SW480 (cell line): Measurements from ENCODE around the gene ENTPD8.
"Not testable (repeated sequence)": the region's sequence is repeated elsewhere in the genome, so short reads cannot be mapped to it uniquely, and the experiment has no call there.

ENCODE experiments used
- DNase-seq: peaks from one replicate; pipeline ENCODE4 v3.0.0-alpha.2; 2016; ENCODE audit warnings: low spot score

ENTPD8 gene

DNA sequence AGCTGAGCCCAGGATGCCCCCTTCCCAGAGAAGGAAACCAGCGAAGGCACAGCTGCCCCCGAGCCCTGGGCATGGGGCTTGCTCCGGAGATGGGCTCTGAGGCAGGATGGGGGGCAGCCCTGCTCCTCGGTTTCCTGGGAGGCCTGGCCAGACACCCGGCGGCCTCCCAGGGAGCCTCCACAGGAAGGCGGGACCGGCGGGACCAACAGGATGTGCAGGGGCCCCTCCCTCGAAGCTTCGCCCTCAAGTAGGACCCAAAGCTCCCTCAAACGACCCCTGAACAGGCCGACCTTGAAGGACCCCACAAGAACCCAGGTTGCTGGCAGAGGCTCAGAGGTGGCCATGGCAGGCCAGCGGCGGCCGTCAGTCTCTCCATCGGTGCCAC is 29.9 kb downstream of the ENTPD8 start:
- no peak for DNase-seq

DNA sequence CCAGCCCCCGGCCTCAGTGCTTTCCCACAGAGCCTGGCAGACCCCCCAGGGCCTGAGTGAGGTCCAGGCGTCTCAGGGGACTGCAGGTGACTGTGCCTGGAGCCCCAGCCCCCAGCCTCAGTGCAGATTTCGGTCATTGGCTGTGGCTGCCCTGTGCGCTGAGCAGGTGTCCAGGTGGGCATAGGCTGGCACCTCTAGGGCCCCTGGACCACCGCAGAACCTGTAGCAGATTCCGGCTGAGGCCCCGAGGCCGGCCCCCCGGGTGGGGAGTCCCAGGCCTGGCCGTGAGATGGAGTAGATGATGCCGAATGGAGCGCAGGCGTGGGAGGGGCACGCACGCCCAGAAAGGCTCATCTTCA is 30.3 kb downstream of the ENTPD8 start:
- no peak for DNase-seq

DNA sequence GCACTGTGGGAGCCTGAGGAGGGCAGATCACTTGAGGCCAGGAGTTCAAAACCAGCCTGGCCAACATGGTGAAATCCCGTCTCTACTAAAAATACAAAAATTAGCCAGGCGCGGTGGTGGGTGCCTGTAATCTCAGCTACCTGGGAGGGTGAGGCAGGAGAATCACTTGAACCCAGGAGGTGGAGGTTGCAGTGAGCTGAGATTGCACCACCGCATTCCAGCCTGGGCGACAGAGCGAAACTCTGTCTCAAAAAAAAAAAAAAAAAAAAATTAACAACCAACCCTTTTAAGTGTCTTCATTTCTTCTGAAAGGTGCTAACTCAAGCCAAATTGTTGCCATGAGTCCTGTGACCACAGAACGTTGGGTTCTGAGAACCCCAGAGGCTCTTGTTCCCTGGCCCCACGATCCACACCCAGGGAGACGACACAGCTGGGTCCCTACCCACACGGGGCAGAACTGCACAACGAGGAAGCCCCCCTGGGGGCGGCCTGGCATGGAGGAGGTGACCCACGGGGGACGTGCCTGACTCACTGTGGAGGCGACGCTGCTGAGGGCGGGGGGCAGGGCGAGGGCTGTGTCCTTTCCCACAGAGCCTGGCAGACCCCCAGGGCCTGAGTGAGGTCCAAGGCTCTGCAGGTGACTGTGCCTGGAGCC is 30.8 kb downstream of the ENTPD8 start:
- DNase-seq = not testable (repeated sequence)

DNA sequence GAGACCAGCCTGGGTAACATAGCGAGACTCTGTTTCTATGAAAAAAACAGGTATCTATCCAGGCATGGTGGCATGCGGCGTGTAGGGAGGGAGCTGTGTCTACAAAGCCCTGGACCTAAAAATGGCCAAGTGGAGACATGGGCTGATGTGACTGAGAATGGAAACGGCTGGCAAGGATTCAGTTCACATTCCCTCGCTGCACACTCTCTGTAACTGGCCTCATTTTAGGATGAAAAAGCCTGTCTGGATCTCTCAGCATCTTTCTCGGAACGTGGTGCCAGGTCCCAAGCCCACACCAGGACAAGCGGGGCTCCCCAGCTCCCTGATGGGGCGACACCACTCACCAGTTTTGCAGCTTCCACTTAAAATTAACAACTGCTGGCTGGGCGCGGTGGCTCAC is 31.6 kb downstream of the ENTPD8 start:
- DNase-seq = no peak

DNA sequence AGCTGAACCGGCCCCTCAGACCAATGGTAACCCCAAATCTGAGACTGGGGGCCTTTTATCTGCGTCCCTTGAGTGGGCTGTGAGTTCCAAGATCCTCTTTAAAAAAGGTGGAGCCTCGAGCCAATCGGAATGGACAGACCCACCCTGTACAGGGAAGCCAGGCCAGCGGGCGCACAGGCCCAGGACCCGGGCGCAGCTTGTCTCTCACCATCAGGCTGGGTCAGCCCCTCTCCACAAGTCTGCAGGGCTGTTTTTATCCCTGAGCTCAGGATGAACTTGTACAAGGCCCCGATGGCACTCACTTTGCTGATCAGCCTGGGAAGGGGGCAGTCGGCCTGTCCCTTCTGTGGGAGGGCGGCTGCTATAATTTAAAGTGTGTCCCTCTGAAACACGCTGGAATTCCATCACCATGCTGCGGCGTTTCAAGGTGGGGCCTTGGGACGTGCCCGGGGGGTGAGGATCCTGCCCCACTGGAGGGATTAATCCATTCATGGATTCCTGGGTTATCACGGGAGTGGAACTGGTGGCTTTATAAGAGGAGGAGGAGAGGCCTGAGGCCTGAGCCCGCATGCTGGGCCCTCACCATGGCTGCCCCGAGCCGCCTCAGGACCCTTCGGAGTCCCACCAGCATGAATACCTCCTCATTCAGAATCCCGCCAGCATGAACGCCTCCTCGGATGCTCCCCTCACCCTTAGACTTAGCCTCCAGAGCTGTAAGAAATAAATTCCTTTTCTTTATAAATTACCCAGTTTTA is 32.3 kb downstream of the ENTPD8 start:
- DNase-seq = no peak

DNA sequence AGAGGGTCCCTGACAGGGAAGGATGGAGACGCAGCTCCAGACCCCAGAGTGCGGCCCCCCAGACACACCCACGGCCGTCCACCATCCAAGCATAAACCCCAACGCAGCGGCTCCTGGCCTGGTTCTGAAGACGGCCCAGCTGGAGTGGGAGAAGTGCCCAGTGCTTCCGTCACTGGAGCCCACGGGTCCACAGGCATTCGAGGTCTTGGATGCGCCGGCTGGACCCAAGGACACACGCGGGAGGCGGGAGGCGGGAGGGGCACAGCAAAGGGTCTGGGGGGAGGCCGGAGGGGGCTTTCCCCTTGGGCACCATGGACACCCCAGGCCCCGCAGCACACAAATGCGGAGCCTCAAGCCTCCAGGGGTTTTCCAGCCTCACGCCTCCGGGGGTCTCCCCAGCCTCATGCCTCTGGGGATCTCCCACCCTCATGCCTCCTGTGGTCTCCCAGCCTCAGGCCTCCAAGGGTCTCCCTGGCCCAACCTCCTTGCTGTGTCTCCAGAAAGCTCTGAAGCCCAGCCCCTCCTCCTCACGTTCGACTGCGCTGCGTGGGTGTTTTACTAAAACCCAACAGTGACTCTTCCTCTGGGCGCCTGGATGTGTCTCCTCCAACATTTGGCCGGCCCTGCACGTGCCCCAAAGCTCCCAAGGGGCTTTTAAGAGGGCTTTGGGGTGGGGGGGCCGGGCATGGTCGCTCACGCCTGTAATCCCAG is 33.4 kb downstream of the ENTPD8 start:
- no peak for DNase-seq

DNA sequence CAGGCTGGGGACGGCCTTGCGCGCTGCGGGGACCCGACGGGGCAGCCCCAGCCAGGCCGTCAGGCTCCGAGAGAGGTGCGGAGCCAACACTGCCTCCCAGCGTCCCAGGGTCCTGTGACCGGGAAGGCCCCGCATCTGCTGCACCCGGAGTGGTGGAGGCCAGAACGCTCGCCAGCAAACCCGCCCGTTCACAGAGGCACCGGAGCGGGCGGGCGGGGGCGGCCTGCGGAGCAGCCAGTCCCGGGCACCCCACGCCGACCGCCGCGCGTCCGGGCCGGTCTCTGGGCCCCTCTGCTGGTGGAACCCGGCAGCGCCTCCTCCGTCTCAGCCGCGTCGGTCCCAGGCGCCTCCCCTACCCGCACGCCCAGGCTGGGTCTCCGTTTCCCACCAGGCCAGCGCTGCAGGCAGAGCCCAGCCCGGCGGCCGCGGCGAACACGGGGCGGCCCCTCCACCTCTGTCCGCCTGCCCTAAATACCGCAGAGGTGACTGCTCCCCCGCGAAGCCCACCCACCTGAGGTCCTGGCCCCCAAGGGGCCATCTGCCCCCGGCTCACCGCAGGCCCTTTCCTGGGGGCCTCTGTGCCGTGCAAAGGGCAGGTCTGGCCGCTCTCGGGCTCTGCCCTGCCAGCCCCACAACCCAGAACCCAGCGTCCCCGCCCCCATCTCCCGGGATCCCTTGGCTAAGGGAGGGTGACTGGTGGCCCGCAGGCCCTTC is 34.1 kb downstream of the ENTPD8 start:
- DNase-seq = peak; percentile 35

DNA sequence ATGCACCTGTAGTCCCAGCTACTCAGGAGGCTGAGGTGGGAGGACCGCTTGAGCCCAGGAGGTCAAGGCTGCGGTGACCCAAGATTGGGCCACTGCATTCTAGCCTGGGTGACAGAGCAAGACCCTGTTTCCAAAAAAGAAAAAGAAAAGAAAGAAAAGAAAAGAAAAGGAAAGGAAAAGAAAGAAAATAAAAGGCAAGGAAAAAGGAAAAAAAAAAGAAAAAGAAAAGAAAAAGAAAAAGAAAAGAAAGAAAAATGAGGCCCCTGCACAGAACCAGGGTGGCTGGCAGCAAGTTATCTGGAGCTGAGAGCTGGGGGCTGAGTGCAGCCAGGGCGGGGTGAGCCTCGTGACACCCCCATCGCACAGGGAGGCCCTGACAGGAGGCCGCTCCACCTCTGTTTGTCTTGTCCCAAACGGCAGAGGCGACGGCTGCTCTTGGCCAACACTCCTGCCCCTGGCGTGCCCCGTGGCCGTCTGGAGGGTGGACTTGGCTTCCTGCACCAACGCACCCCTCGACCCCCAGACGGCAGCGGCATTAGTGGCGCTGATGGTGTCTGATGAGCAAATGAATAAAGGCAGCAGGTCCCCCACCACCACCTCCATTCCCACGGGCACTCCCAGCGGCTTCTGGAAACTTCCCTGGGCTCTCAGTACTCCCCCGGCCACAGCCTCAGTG is 34.9 kb downstream of the ENTPD8 start:
- DNase-seq = no peak

DNA sequence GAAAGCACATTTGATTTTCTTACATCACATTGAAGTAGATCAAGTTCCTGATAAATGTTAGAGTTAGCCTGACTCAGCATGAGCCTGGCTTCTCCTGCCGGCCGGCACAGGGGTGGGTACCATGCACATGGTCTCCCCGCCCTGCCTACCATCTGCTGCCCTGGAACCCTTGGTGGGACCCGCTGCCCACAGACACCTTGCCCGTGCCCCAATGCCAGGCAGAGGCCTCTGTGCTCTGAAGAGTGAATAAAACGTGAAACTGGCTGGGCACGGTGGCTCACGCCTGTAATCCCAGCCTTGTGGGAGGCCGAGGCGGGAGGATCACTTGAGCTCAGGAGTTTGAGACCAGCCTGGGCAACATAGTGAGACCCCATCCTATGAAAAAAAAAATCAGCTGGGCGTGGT is 35.5 kb downstream of the ENTPD8 start:
- DNase-seq = no peak

DNA sequence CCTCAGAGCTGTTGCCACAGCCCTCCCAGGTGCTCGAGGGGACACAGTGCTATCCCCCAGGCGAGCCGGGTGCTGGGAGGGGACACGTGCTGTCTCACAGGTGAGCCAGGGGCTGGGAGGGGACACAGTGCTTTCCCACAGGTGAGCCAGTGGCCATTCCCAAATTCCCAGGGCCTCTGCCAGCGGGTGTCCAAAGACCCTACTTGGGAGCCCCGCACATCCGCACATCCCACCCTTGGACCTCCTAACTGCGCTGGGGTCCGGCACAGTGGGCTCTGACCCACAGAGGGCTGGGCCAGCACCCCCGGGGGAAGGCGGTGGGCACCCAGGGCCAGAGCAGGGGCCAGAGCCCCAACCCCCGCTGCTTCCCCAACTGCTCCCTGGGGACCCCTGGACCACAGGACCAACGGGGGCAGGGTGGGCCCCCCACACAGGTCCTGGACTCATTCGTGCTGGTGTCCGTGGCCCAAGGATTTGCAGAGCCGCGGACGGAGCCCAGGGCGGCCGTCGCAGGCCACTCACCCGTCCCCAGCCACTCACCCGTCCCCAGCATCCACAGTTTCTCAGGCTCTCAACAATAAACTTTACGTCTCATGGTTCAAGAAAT is 36.1 kb downstream of the ENTPD8 start:
- no peak for DNase-seq

DNA sequence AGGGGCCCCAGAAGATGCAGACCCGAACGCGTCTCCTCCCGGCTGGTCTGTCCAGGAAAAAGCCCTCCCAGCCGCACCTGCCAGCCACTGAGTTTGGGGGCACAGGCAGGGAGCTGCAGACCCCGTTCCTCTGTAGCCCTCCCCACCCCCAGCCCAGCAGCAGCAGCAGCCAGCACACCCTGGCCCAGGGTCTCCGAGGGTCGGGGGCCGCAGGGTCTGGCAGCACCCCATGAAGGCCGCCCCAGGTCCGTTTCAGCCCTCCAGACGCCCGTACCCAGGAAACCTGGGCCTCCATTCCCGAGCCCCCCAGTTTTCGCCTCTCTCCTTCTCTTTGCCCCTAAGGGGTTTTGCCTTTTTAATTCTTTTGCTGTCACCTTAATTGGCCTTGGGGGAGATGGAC is 37.9 kb downstream of the ENTPD8 start:
- no peak for DNase-seq

DNA sequence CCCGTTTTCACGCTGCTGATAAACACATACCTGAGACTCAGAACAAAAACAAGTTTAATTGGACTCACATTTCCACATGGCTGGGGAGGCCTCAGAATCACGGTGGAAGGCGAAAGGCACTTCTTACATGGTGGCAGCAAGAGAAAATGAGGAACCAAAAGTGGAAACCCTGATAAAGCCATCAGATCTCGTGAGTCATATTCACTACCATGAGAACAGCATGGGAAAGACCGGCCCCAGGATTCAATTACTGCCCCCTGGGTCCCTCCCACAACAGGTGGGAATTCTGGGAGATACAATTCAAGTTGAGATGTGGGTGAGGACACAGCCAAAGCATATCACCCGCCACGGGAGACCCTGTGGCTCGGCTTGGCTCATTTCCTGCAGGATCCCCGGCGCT is 38.4 kb downstream of the ENTPD8 start:
- no peak for DNase-seq

DNA sequence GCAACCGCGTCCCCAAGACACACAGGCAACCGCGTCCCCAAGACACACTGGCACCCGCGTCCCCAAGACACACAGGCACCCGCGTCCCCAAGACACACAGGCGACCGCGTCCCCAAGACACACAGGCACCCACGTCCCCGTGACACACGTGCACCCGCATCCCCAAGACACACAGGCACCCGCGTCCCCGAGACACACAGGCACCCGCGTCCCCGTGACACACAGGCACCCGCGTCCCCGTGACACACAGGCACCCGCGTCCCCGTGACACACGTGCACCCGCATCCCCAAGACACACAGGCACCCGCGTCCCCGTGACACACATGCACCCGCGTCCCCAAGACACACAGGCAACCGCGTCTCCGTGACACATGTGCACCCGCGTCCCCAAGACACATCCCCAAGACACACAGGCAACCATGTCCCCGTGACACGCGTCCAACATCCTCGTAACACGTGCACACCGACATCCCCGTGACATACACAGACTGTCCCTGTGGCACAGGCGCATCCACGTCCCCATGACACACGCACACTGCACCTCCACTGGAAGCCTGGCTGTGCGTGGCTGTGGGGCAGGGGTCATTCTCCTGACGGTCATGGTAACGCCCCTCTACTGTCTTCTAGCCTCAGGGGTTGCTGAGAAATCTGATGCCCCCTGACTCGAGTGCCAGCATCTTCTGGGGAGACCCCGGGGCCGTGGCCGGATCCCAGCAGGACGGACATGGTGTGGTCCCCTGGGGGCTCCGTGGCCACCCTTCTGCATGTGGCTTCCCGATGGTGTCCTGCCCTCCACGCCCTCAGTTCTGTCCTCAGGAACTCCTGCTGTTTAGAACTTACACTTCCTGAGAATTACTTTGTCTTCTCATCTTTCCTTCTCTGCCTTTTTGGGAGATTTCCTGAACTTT is 42.3 kb downstream of the ENTPD8 start:
- no peak for DNase-seq

DNA sequence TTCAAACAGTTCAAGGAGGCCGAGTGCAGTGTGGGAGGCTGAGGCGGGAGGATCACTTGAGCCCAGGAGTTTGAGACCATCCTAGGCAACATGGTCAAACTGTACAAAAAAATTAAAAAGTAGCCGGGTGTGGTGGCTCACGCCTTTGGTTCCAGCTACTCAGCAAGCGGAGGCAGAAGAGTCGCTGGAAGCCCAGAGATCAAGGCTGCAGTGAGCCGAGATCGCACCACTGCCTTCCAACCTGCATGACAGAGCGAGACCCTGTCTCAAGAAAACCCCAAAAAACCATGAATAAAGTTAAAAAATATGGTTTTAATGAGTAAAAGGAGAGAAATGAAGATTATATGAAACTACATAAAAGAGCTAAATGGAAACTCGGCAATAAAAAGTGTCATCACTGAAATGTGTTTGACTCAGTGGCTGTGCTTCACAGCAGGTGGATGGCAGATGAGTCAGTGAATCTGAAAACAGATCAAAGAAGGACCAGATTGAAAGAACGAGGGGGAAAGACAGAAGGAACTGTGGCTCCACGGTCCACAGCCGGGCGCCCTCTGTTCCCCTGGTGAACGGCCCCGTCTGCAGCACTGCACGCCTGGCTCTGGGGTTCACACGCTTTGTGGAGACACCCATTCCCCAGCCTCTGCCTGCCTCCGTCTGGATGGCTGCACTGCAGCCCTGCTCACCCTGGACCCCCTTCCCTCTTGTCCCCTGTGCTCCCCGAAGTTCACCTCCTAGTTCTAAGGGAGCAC is 43.3 kb downstream of the ENTPD8 start:
- DNase-seq = no peak

DNA sequence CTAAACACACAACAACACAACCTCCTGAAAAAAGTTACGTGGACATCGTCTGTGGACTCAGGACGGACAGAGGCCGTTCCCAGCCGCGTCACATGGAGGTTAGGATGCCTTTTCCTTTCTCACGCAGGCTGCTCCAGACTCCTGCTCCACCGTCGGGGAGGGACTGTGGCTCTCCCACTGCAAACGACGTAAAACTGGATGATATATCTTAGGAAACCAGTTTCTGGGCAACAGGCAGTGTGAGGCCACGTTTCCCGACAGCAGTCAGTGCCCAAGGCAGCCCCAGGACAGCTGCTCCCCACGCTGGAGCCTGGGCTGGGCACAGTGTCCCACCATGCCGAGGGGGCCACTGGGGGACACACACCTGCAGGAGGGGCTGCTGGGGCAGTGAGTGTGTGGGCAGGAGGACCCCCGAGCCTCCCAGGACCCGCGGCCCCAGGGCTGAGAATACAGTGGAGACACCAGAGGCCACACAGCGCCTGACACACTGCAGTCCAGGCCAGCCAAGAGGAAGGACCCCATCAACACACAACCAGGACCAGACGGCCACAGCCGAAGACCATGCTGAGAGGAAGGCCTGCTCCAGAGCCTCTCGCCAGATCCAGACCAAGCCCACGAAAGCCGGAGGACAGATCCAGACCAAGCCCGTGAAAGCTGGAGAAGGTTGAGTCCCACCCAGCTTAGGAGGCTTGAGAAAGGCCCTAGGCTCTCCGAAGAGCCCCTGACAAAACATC is 44.4 kb downstream of the ENTPD8 start:
- no peak for DNase-seq

DNA sequence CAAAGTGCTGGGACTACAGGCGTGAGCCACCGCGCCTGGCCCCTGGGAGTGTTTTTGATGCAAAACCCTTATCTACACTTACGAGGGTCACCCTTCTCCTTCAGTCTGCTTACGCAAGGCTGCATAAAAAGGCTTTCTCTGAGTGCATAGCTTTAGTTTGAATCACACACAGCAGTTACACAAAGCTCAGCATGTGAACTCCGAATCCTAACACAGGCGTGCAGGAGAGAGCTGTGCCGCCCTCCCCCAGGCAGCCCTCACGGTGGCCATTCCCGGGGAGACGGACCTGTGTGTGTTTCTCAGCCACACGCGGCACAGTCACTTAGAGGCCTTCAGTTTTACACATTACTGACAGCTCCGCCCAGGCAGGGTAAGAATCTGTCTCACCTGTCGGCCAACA is 44.9 kb downstream of the ENTPD8 start:
- no peak for DNase-seq

DNA sequence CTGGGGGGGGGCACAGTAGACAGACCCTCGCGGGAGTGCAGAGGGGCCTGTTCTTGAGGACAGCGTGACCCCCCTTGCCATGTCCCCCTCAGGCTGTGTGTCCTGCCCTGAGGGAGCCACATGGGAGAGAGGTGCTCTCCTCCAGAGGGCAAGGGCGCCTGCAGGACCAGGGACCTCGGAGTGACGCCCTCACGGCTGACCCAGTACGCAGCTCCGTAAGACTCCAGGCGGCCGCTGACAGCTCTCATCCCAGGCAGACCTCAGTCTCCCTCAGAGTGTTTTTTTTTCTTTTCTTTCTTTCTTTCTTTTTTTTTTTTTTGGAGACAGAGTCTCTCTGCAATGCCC is 45.5 kb downstream of the ENTPD8 start:
- no peak for DNase-seq

DNA sequence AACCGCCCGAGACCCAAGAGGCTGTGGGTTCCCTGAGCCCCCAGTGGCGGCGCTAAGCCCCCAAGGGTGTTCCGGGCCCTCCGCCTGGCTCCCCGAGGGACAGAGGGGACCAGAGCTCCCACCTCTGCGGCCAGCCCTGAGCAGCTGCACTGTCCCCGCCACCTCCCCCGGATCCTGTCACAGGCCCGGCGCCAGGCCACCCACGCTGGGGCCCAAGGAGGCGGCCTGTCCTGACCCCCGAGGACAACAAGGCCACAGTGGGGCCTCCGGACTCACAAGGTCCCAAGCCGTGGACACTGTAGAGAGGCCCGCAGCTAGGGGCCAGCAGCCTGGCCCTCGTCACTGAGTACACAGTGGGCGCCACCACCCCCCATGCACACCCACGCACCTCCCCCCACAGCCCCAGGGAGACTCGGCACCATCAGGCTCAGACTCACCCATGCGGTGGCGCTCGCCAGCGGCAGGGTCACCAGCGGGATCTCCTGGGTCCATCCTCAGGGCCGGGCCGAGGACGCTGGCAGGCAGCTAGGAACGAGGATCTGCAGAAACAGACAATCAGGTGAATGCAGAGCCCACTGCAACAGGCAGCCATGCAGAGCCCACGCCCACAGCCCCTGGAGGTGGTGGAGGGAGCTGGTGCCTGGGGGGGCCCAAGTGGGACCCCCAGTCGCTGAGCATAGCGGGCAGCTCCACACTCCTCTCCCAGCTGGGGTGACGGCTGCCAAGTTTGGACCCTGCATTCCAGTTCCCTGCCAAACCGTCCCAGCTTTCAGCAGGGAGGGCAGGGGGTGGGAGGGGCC is 46.1 kb downstream of the ENTPD8 start:
- no peak for DNase-seq
